Transverse colon (tissue), 4 donors: ENCODE measurements around the gene CRABP2. TPM values are rescaled to one million over a fixed set of nuclear protein-coding genes. Genes with fewer than 3 reads are reported as not detected.
A peak's percentile ranks its signal among the peaks of the same experiment; 100 is the strongest.

Experiments used
- DNase-seq: peaks from one replicate; pipeline ENCODE4 v3.0.0-alpha.2; 2019
- H3K27ac ChIP-seq, 4 donors: fragments of 200-600 bp; sonication (generic); 2 replicates each; pipeline ENCODE4 v1.5.1; 2016 to 2018; ENCODE audit warnings: inconsistent platforms in 4 of 4
- H3K27me3 ChIP-seq: fragments of 200-600 bp; sonication (generic); 2 replicates; pipeline ENCODE4 v1.5.1; 2017; ENCODE audit warnings: inconsistent platforms
- H3K36me3 ChIP-seq, 4 donors: fragments of 200-600 bp; sonication (generic); 2 replicates each; pipeline ENCODE4 v1.5.1; 2017 to 2019; ENCODE audit warnings: inconsistent platforms in 4 of 4
- H3K4me1 ChIP-seq, 4 donors: fragments of 200-600 bp; sonication (generic); 2 replicates each; pipeline ENCODE4 v1.5.1; 2017 to 2020; ENCODE audit warnings: inconsistent platforms in 4 of 4
- H3K4me3 ChIP-seq, 4 donors: fragments of 200-600 bp; sonication (generic); 1 replicate in 1 of 4; 2 replicates in 3 of 4; pipeline versions ENCODE4 v1.5.1 to v1.6.1; 2017 to 2019; ENCODE audit warnings: inconsistent platforms in 4 of 4
- H3K9me3 ChIP-seq, 2 donors: fragments of 200-600 bp; sonication (generic); 2 replicates each; pipeline ENCODE4 v1.5.1; 2017 to 2019; ENCODE audit warnings: inconsistent platforms in 2 of 2
- CTCF ChIP-seq, 5 experiments: fragments of 200-600 bp in 3 of 5; fragments of 450-650 bp in 2 of 5; sonication (generic) in 3 of 5; IDR thresholded peaks; 1 replicate in 2 of 5; 2 replicates in 3 of 5; pipeline ENCODE4 v1.5.1; 2016 to 2017; ENCODE audit warnings: antibody characterized with exemption in 5 of 5, inconsistent platforms in 3 of 5, mild to moderate bottlenecking in 2 of 5, moderate library complexity in 1 of 5
- EP300 ChIP-seq: sonication (generic); formaldehyde crosslinking; IDR thresholded peaks from one replicate; pipeline ENCODE4 v1.6.1; 2017; ENCODE audit warnings: antibody characterized with exemption, low read depth
- POLR2A ChIP-seq: fragments of 450-650 bp; IDR thresholded peaks from one replicate; pipeline ENCODE4 v1.6.1; 2016; ENCODE audit warnings: antibody characterized with exemption, mild to moderate bottlenecking, moderate library complexity
- POLR2AphosphoS5 ChIP-seq, 3 donors: sonication (generic); formaldehyde crosslinking; IDR thresholded peaks; one replicate each; pipeline ENCODE4 v1.6.1; 2016; ENCODE audit warnings: antibody characterized with exemption in 3 of 3
- WGBS, 2 donors: methylation state at CpG; one replicate each; pipeline ENCODE4 v1.1.5; 2018; ENCODE audit warnings: low coverage in 1 of 2; 5-methylcytosine and 5-hydroxymethylcytosine counted together
- in situ Hi-C, 4 donors: fragments of 200-750 bp; cut with MboI; loops; one replicate each; pipeline versions ENCODE4 v1.15.0 to v1.15.1; 2017; ENCODE audit warnings: low sequenced_read_pairs in 3 of 4, low pct_ligation_motif_present in 1 of 4, low pct_unique_long_range_greater_than_20kb in 1 of 4
- intact Hi-C: fragments of 100-400 bp; cut with DNase I; formaldehyde crosslinking; loops from one replicate; pipeline ENCODE4 v1.15.1; 2023; ENCODE audit warnings: low total_unique reads
- total RNA-seq, 4 donors: library from RNA; depleted of rRNA; stranded (reverse); fragments of >200 nt; gene quantifications; one replicate each; pipeline ENCODE4 v1.1.0, GENCODE V29; 2016

CRABP2 gene
- total RNA-seq, 4 donors from 2014 or later: 0.79 to 1.9 TPM; not detected in 2

- WGBS, 2 donors: 56% methylated on average over 5 of the region's 9 CpGs; no CpG with 5 or more reads in 1 of the 2 donors
- Histone ChIP-seq H3K4me1 (peaks cover 32 to 57% (median 35%) of the 10 kb centered on the region in 4 donors), H3K36me3 (no peaks in the 10 kb centered on the region), H3K27me3 (peaks cover 4% of the 10 kb centered on the region), H3K4me3 (no peak overlapping the region), H3K9me3 (no peaks in the 10 kb centered on the region), H3K27ac (peak overlapping the region; percentile 66 to 89 (median 78))
- intact Hi-C loops (no loop called here), in situ Hi-C loops (no loop called here)
- TF ChIP-seq POLR2A: no peak
- TF ChIP-seq POLR2AphosphoS5 (IDR thresholded peaks at IDR 0.05): no peak
- no peak for TF ChIP-seq EP300
- no peak for TF ChIP-seq CTCF (IDR thresholded peaks at IDR 0.05)
- DNase-seq: no peak
These were observed 37.2 kb downstream of the CRABP2 start for GRCh38 chr1:156667968-156668709.

- WGBS, 2 donors: 63% methylated on average over 3 of the region's 5 CpGs; no CpG with 5 or more reads in 1 of the 2 donors
- no peak for DNase-seq
- no peak overlapping the region for H3K4me3 ChIP-seq
- no peaks in the 10 kb centered on the region for H3K36me3 ChIP-seq
- intact Hi-C loops: no loop called here
- H3K27ac ChIP-seq: peak overlapping the region; percentile 66 to 89 (median 78)
- H3K27me3 ChIP-seq: no peaks in the 10 kb centered on the region
- no peak for TF ChIP-seq CTCF (IDR thresholded peaks at IDR 0.05)
- no peak for TF ChIP-seq POLR2AphosphoS5 (IDR thresholded peaks at IDR 0.05)
- no peaks in the 10 kb centered on the region for H3K9me3 ChIP-seq
- in situ Hi-C loops: no loop called here
- peaks cover 32 to 62% (median 40%) of the 10 kb centered on the region in 4 donors for H3K4me1 ChIP-seq
These were observed 37.8 kb downstream of the CRABP2 start for GRCh38 chr1:156667610-156667967.

DNA sequence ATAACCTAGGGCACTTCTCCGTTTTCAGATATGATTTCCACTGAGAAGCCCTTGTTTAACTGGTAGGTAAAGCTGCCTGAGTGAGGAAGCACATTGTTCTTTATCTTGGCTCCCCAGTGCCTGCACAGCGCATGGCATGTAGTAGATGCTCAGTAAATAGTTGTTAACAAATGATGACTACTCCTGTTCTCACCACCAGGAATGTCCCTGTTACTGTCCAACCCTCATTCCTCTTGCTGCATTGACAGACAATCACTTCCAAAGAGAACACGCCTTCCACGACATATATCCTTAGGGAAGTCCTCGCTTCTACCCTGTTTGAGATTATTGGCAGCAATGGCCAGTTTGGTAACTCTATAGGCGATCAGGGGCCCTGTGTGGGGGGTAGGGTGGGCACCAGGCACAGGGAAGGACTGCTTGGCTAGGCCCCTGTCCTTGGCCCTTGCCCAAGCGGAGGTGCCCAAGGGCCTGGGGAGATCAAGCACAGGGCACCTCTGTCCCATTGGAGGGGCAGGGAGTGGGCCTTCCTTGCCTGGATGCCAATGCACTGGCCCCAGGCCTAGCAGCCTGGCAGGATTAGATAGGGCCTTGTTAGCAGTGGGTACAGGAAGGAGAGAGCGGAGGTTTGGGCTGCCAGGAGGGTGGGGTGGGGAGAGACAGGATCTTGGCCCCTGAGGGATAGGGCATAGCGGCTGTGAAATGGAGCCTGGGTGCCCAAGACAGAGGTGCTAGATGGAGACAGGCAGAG lies 38.3 kb downstream of the CRABP2 start:
- Histone ChIP-seq H3K36me3 (no peaks in the 10 kb centered on the region), H3K4me3 (no peak overlapping the region), H3K27ac (peak overlapping the region; percentile 66 to 89 (median 78)), H3K9me3 (no peaks in the 10 kb centered on the region), H3K27me3 (no peaks in the 10 kb centered on the region), H3K4me1 (peaks cover 33 to 68% (median 45%) of the 10 kb centered on the region in 4 donors)
- TF ChIP-seq POLR2AphosphoS5 (IDR thresholded peaks at IDR 0.05): no peak
- intact Hi-C loops (no loop called here), in situ Hi-C loops (no loop called here)
- WGBS, 2 donors: 89 to 92% methylated on average over 5 to 9 of the region's 9 CpGs
- no peak for DNase-seq

GRCh38 chr1:156665539-156665938 lies 39.8 kb downstream of the CRABP2 start:
- 60 to 67% methylated on average over 1 to 3 of the region's 3 CpGs for WGBS, 2 donors
- DNase-seq: no peak
- in situ Hi-C loops (no loop called here), intact Hi-C loops (no loop called here)
- peak overlapping the region; percentile 72 to 89 (median 87) for H3K27ac ChIP-seq
- H3K9me3 ChIP-seq: no peaks in the 10 kb centered on the region
- TF ChIP-seq CTCF (IDR thresholded peaks at IDR 0.05): no peak
- TF ChIP-seq POLR2AphosphoS5 (IDR thresholded peaks at IDR 0.05): no peak
- no peak for TF ChIP-seq POLR2A
- no peak for TF ChIP-seq EP300
- H3K4me1 ChIP-seq: peaks cover 42 to 83% (median 59%) of the 10 kb centered on the region in 4 donors
- no peaks in the 10 kb centered on the region for H3K36me3 ChIP-seq
- H3K4me3 ChIP-seq: no peak overlapping the region
- no peaks in the 10 kb centered on the region for H3K27me3 ChIP-seq
